ENCODE results near the gene LEO1. TPM values are rescaled to one million over a fixed set of nuclear protein-coding genes. Genes with fewer than 3 reads are reported as not detected.

The LEO1 gene
- total and polyA plus RNA-seq, 2 donors (not counting 1 experiment from before 2014, with no cell fraction given), result 1.9 to 19.1 TPM

- H3K4me3 Mint-ChIP-seq, result no peak overlapping the region
- 100% methylated on average over 2 of the region's 5 CpGs for WGBS (ENCODE audit: insufficient coverage)
- TF ChIP-seq CTCF (IDR thresholded peaks at IDR 0.05) (no peak), EZH2 (IDR thresholded peaks at IDR 0.05; ENCODE audit: borderline replicate concordance, insufficient read depth, low read depth, low read length, poor library complexity, severe bottlenecking) (no peak)
- Histone ChIP-seq H3K4me3 (ENCODE audit: control extremely low read depth in 1 of 5, extremely low read depth in 1 of 5, insufficient read depth in 1 of 5, low read depth in 2 of 5, low read length in 4 of 5) (no peak overlapping the region), H3K27ac (ENCODE audit: low read length in 2 of 2) (no peak overlapping the region), H2AFZ (ENCODE audit: insufficient read depth, low read depth, low read length, poor library complexity, severe bottlenecking) (no peak overlapping the region), H3K9ac (ENCODE audit: low read length) (no peak overlapping the region), H3K36me3 (replicated peaks in 1 of 2; ENCODE audit: control extremely low read depth in 1 of 2, control insufficient read depth in 1 of 2, extremely low read depth in 1 of 2, insufficient read depth in 2 of 2, low read length in 1 of 2) (no peaks in the 10 kb centered on the region), H3K27me3 (replicated peaks in 1 of 4; ENCODE audit: control extremely low read depth in 1 of 4, control insufficient read depth in 3 of 4, insufficient read depth in 4 of 4, low read length in 3 of 4) (no peaks in the 10 kb centered on the region), H3K79me2 (ENCODE audit: control insufficient read depth, insufficient read depth, low read length) (peaks cover 27% of the 10 kb centered on the region), H3K9me3 (ENCODE audit: control extremely low read depth in 1 of 3, control insufficient read depth in 2 of 3, insufficient read depth in 1 of 3, low read length in 2 of 3) (peaks cover 0 to 9% (median 0%) of the 10 kb centered on the region in 3 donors), H4K20me1 (ENCODE audit: control insufficient read depth, insufficient read depth, low read length, poor library complexity, severe bottlenecking) (no peaks in the 10 kb centered on the region), H3K4me2 (replicated peaks; ENCODE audit: low read depth, low read length, poor library complexity, severe bottlenecking) (no peak overlapping the region), H3K4me1 (ENCODE audit: control insufficient read depth in 2 of 2, insufficient read depth in 2 of 2, low read length in 2 of 2) (peaks cover 7 to 14% of the 10 kb centered on the region in 2 donors)
- no peaks in the 10 kb centered on the region for H3K9me3 Mint-ChIP-seq (ENCODE audit: insufficient read depth)
- no peak for ATAC-seq (ENCODE audit: low read depth)
- DNase-seq, result no peak
- no peaks in the 10 kb centered on the region for H3K27me3 Mint-ChIP-seq
- ChIA-PET CTCF (no interaction called here), POLR2A (no interaction called here)
- intact Hi-C loops (cut with micrococcal nuclease), result no loop called here
- H3K4me1 Mint-ChIP-seq, result peaks cover 22% of the 10 kb centered on the region
- no peak overlapping the region for H3K27ac Mint-ChIP-seq
These were observed 1.6 kb upstream of the LEO1 start for GRCh38 chr15:51973220-51973619.

DNA sequence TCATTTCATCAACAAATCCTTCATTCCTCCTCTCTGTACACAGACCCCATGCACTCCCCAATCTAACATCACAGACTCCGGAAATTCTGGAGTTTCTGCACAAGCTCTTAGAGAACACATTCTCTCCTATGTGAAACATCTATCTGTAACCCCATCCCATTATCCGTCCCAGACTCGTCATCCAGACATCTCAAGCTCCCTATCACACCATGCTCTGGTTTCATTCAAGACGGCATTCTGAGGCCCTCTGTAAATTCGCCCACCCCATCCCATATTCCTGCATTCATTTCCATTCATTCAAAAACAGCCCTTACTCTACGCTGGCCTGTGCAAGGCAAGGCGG, 575 bp downstream of the LEO1 start:
- no peaks in the 10 kb centered on the region for H3K36me3 ChIP-seq (replicated peaks in 1 of 2; ENCODE audit: control extremely low read depth in 1 of 2, control insufficient read depth in 1 of 2, extremely low read depth in 1 of 2, insufficient read depth in 2 of 2, low read length in 1 of 2)
- H3K4me1 Mint-ChIP-seq, result peaks cover 23% of the 10 kb centered on the region
- intact Hi-C loops (cut with micrococcal nuclease), result loop anchor here (1.0 to 2.0 kb wide), 2 partner anchors 48 to 142 kb away; partner anchors contain the start of genes MAPK6 and TMOD3
- 1% methylated on average over 7 of the region's 7 CpGs for WGBS (ENCODE audit: insufficient coverage)
- no peaks in the 10 kb centered on the region for H4K20me1 ChIP-seq (ENCODE audit: control insufficient read depth, insufficient read depth, low read length, poor library complexity, severe bottlenecking)
- peak overlapping the region; percentile 53 to 96 (median 90) for H3K4me3 ChIP-seq (ENCODE audit: control extremely low read depth in 1 of 5, extremely low read depth in 1 of 5, insufficient read depth in 1 of 5, low read depth in 2 of 5, low read length in 4 of 5)
- CTCF ChIA-PET, result interaction anchor here (0.6 to 2.7 kb wide), 4 partner anchors 17 to 259 kb away, joined by 3 to 22 read pairs (median 3); no protein-coding TSS in a partner anchor
- ATAC-seq (ENCODE audit: low read depth) (no peak), DNase-seq (no peak)
- H3K27ac ChIP-seq (ENCODE audit: low read length in 2 of 2), result peak overlapping the region; percentile 46 to 78
- peaks cover 48% of the 10 kb centered on the region for H3K79me2 ChIP-seq (ENCODE audit: control insufficient read depth, insufficient read depth, low read length)
- H2AFZ ChIP-seq (ENCODE audit: insufficient read depth, low read depth, low read length, poor library complexity, severe bottlenecking), result peak overlapping the region; percentile 92
- TF ChIP-seq EZH2 (IDR thresholded peaks at IDR 0.05; ENCODE audit: borderline replicate concordance, insufficient read depth, low read depth, low read length, poor library complexity, severe bottlenecking) (no peak), CTCF (IDR thresholded peaks at IDR 0.05) (no peak)
- peak overlapping the region; percentile 96 for H3K27ac Mint-ChIP-seq
- H3K9me3 Mint-ChIP-seq (ENCODE audit: insufficient read depth), result peaks cover 3% of the 10 kb centered on the region
- peak overlapping the region; percentile 89 for H3K9ac ChIP-seq (ENCODE audit: low read length)
- H3K4me3 Mint-ChIP-seq, result peak overlapping the region; percentile 96
- H3K4me1 ChIP-seq (ENCODE audit: control insufficient read depth in 2 of 2, insufficient read depth in 2 of 2, low read length in 2 of 2), result peaks cover 7 to 14% of the 10 kb centered on the region in 2 donors
- H3K9me3 ChIP-seq (ENCODE audit: control extremely low read depth in 1 of 3, control insufficient read depth in 2 of 3, insufficient read depth in 1 of 3, low read length in 2 of 3), result peaks cover 0 to 27% (median 11%) of the 10 kb centered on the region in 3 donors
- H3K27me3 ChIP-seq (replicated peaks in 1 of 4; ENCODE audit: control extremely low read depth in 1 of 4, control insufficient read depth in 3 of 4, insufficient read depth in 4 of 4, low read length in 3 of 4), result no peaks in the 10 kb centered on the region
- POLR2A ChIA-PET, result interaction anchor here (1.0 to 1.3 kb wide), 3 partner anchors 49 to 708 kb away, joined by 3 to 4 read pairs (median 3); no protein-coding TSS in a partner anchor
- H3K4me2 ChIP-seq (replicated peaks; ENCODE audit: low read depth, low read length, poor library complexity, severe bottlenecking), result peak overlapping the region; percentile 81
- H3K27me3 Mint-ChIP-seq, result no peaks in the 10 kb centered on the region
